SU-DHL-6 (cell line): ENCODE data around the gene CLP1.

Experiments
- H2AFZ ChIP-seq: fragments of 200-600 bp; sonication (generic); 2 replicates; pipeline ENCODE4 v1.6.1; 2014; ENCODE audit warnings: low read depth, mild to moderate bottlenecking, moderate library complexity, mixed read lengths, antibody characterized with exemption, low read length; ENCODE audit not compliant: severe bottlenecking
- H3F3A ChIP-seq: fragments of 200-600 bp; shearing (Covaris generic); 2 replicates; pipeline ENCODE4 v1.6.0; 2016; ENCODE audit warnings: antibody characterized with exemption, mild to moderate bottlenecking; ENCODE audit not compliant: insufficient read depth
- H3K27ac ChIP-seq: fragments of 200-600 bp; sonication (generic); 2 replicates; pipeline ENCODE4 v1.5.1; 2016; ENCODE audit warnings: low read depth, mild to moderate bottlenecking, low read length, moderate library complexity, mixed read lengths
- H3K27me3 ChIP-seq: fragments of 200-600 bp; sonication (generic), shearing (Covaris generic); 2 replicates; pipeline ENCODE4 v1.6.0; 2014; ENCODE audit warnings: mild to moderate bottlenecking, low read length
- H3K36me3 ChIP-seq: fragments of 200-600 bp; sonication (generic); 2 replicates; pipeline ENCODE4 v1.6.1; 2014; ENCODE audit warnings: mild to moderate bottlenecking, low read length, mixed read lengths
- H3K4me2 ChIP-seq: fragments of 300-600, 200-600 bp; shearing (Covaris generic), sonication (generic); 2 replicates; pipeline ENCODE4 v1.6.0; 2014; ENCODE audit warnings: low read length, low read depth, mild to moderate bottlenecking; ENCODE audit not compliant: poor library complexity, severe bottlenecking
- H3K4me3 ChIP-seq: fragments of 200-600 bp; sonication (generic); 2 replicates; pipeline ENCODE4 v1.5.1; 2014; ENCODE audit warnings: antibody characterized with exemption, low read length, mild to moderate bottlenecking, mixed read lengths; ENCODE audit not compliant: insufficient read depth, poor library complexity, severe bottlenecking
- H3K79me2 ChIP-seq: fragments of 200-600 bp; sonication (generic); 2 replicates; pipeline ENCODE4 v1.6.1; 2014; ENCODE audit warnings: mild to moderate bottlenecking, low read length, moderate library complexity; ENCODE audit not compliant: insufficient read depth
- H3K9ac ChIP-seq: fragments of 200-600 bp; sonication (generic); 2 replicates; pipeline ENCODE4 v1.7.0; 2014; ENCODE audit warnings: mild to moderate bottlenecking, low read length
- H3K9me2 ChIP-seq: fragments of 200-600 bp; sonication (generic); replicated peaks from 2 replicates; pipeline ENCODE4 v1.6.1; 2014; ENCODE audit warnings: low read length; ENCODE audit not compliant: insufficient read depth
- H3K9me3 ChIP-seq: fragments of 200-600 bp; sonication (generic); 2 replicates; pipeline ENCODE4 v1.6.1; 2014; ENCODE audit warnings: low read length, mixed read lengths; ENCODE audit not compliant: insufficient read depth
- H4K20me1 ChIP-seq: fragments of 200-600 bp; sonication (generic); 2 replicates; pipeline ENCODE4 v1.6.1; 2014; ENCODE audit warnings: low read depth, mild to moderate bottlenecking, antibody characterized with exemption, low read length, moderate library complexity, mixed read lengths
- EZH2phosphoT487 ChIP-seq: fragments of 200-600 bp; sonication (generic), shearing (Covaris generic); conservative IDR thresholded peaks from 2 replicates; pipeline ENCODE4 v1.6.1; 2018; ENCODE audit warnings: mild to moderate bottlenecking, antibody characterized with exemption, low read length, moderate library complexity, mixed read lengths
- TF ChIP-seq, protein P1 (sequence below): fragments of 200-600 bp; sonication (generic); IDR thresholded peaks from one replicate; pipeline ENCODE4 v1.5.1; 2017; ENCODE audit warnings: antibody characterized with exemption, mild to moderate bottlenecking, low read length, moderate library complexity; ENCODE audit not compliant: insufficient read depth, poor library complexity, severe bottlenecking

Gene CLP1

DNA sequence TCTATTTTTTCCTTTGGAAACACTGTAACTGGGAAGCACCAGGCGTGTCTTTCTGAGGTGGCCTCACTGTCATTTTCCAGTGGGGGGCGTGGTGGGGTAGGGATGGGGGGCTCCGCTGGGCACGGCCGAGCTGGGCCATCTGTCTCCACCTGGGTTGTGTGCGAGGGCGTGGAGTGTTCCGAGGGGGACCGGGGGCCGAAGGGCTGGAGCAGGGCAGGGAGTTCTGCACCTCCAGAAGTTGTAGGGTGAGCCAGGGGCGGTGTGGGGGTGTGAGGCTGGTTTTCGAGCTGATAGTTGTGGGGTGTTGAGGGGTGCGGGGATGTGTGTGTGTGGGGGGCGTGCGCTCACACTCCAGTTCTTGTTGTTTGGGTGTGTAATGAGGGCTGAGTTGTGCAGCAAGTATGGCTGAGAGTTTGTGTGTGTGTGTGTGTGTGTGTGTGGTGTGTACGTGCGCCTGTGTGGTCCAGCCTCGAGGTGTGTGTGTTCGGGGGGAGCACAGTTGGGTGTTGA is 18.7 kb upstream of the CLP1 start:
- Histone ChIP-seq H3K9me3 (no peaks in the 10 kb centered on the region), H3K27ac (no peak overlapping the region), H3K4me3 (no peak overlapping the region), H3K9ac (no peak overlapping the region), H4K20me1 (no peaks in the 10 kb centered on the region), H3K9me2 (no peaks in the 10 kb centered on the region), H3K79me2 (no peaks in the 10 kb centered on the region), H3F3A (no peaks in the 10 kb centered on the region), H3K4me2 (no peak overlapping the region), H3K36me3 (no peaks in the 10 kb centered on the region), H2AFZ (no peak overlapping the region), H3K27me3 (no peaks in the 10 kb centered on the region)
- TF ChIP-seq EZH2phosphoT487: no peak
- TF ChIP-seq, protein P1, sequence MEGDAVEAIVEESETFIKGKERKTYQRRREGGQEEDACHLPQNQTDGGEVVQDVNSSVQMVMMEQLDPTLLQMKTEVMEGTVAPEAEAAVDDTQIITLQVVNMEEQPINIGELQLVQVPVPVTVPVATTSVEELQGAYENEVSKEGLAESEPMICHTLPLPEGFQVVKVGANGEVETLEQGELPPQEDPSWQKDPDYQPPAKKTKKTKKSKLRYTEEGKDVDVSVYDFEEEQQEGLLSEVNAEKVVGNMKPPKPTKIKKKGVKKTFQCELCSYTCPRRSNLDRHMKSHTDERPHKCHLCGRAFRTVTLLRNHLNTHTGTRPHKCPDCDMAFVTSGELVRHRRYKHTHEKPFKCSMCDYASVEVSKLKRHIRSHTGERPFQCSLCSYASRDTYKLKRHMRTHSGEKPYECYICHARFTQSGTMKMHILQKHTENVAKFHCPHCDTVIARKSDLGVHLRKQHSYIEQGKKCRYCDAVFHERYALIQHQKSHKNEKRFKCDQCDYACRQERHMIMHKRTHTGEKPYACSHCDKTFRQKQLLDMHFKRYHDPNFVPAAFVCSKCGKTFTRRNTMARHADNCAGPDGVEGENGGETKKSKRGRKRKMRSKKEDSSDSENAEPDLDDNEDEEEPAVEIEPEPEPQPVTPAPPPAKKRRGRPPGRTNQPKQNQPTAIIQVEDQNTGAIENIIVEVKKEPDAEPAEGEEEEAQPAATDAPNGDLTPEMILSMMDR: no peak

GRCh38 chr11:57639321-57640067 is 18.1 kb upstream of the CLP1 start:
- Histone ChIP-seq H3K4me2 (no peak overlapping the region), H3K79me2 (no peaks in the 10 kb centered on the region), H3K36me3 (no peaks in the 10 kb centered on the region), H3K4me3 (no peak overlapping the region), H3K27me3 (no peaks in the 10 kb centered on the region), H3F3A (no peaks in the 10 kb centered on the region), H3K9ac (no peak overlapping the region), H3K9me2 (no peaks in the 10 kb centered on the region), H3K9me3 (no peaks in the 10 kb centered on the region), H4K20me1 (no peaks in the 10 kb centered on the region), H3K27ac (no peak overlapping the region), H2AFZ (no peak overlapping the region)
- TF ChIP-seq, protein P1: no peak
- TF ChIP-seq EZH2phosphoT487: no peak

- Histone ChIP-seq H4K20me1 (no peaks in the 10 kb centered on the region), H3K9ac (no peak overlapping the region), H3K4me2 (no peak overlapping the region)
Observed at GRCh38 chr11:57640068-57640800, 17.3 kb upstream of the CLP1 start.

More at GRCh38 chr11:57640068-57640800, 17.3 kb upstream of the CLP1 start:
- Histone ChIP-seq H3F3A (no peaks in the 10 kb centered on the region), H3K27ac (no peak overlapping the region), H2AFZ (no peak overlapping the region), H3K79me2 (no peaks in the 10 kb centered on the region), H3K36me3 (no peaks in the 10 kb centered on the region), H3K27me3 (no peaks in the 10 kb centered on the region), H3K9me3 (no peaks in the 10 kb centered on the region), H3K4me3 (no peak overlapping the region), H3K9me2 (no peaks in the 10 kb centered on the region)
- no peak for TF ChIP-seq EZH2phosphoT487
- TF ChIP-seq, protein P1: no peak
